Measurements from ENCODE around the gene RAB11A. TPM values are rescaled to one million over a fixed set of nuclear protein-coding genes. Genes with fewer than 3 reads are reported as not detected.
A peak's percentile ranks its signal among the peaks of the same experiment; 100 is the strongest.

The RAB11A gene
- total RNA-seq: 100 to 1,000 TPM in 2 of 4 donors, 10 to 100 TPM in 2; 89.5 to 152 (median 105) TPM
- polyA plus RNA-seq: 100 to 1,000 TPM; 115 to 152 (median 150) TPM
- long read RNA-seq, donor 1, full-length matches to known transcripts: 51 of 56 reads
- long read RNA-seq, donor 1, partial matches to known transcripts: 1 of 56 reads
- long read RNA-seq, donor 1, other reads (novel, unspliced or antisense): 4 of 56 reads
- long read RNA-seq, donor 2, full-length matches to known transcripts: 69 of 85 reads
- long read RNA-seq, donor 2, partial matches to known transcripts: 6 of 85 reads
- long read RNA-seq, donor 2, other reads (novel, unspliced or antisense): 10 of 85 reads

- Histone ChIP-seq H3K4me3 (peak within 1 kb of the TSS; percentile 98), H3K4me1 (peaks cover 10% of the 10 kb centered on the region), H3K36me3 (ENCODE audit: insufficient read depth in 1 of 2, low read depth in 1 of 2) (peaks cover 0 to 5% of the 10 kb centered on the region in 2 donors), H3K9me3 (no peaks in the 10 kb centered on the region), H3K27me3 (ENCODE audit: insufficient read depth in 3 of 3, low read length in 2 of 3) (no peaks in the 10 kb centered on the region), H3K27ac (peak within 1 kb of the TSS; percentile 95)
- TF ChIP-seq, protein P1, sequence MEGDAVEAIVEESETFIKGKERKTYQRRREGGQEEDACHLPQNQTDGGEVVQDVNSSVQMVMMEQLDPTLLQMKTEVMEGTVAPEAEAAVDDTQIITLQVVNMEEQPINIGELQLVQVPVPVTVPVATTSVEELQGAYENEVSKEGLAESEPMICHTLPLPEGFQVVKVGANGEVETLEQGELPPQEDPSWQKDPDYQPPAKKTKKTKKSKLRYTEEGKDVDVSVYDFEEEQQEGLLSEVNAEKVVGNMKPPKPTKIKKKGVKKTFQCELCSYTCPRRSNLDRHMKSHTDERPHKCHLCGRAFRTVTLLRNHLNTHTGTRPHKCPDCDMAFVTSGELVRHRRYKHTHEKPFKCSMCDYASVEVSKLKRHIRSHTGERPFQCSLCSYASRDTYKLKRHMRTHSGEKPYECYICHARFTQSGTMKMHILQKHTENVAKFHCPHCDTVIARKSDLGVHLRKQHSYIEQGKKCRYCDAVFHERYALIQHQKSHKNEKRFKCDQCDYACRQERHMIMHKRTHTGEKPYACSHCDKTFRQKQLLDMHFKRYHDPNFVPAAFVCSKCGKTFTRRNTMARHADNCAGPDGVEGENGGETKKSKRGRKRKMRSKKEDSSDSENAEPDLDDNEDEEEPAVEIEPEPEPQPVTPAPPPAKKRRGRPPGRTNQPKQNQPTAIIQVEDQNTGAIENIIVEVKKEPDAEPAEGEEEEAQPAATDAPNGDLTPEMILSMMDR (IDR thresholded peaks at IDR 0.05): peak; percentile 36
- WGBS, 3 donors: 0 to 1% (median 0%) methylated on average over 61 to 62 of the region's 62 CpGs
- DNase-seq (peak; percentile 96 to 99), ATAC-seq (peak; percentile 98 to 100 (median 99))
- intact Hi-C loops (cut with DNase I): loop anchor here (1.0 to 10.0 kb wide), 4 partner anchors 36 to 235 kb away; partner anchors contain the start of gene DENND4A (in 2 of the 2)
Observed at GRCh38 chr15:65869126-65869953, at the start of gene RAB11A. TSS of gene RAB11A (plus strand) at chr15:65869491. CDS start at chr15:65869586, 95 bp downstream.

- 89 to 91% (median 91%) methylated on average over 3 of the region's 3 CpGs for WGBS, 3 donors
- Histone ChIP-seq H3K4me3 (no peak overlapping the region), H3K27me3 (ENCODE audit: insufficient read depth in 3 of 3, low read length in 2 of 3) (no peaks in the 10 kb centered on the region), H3K36me3 (ENCODE audit: insufficient read depth in 1 of 2, low read depth in 1 of 2) (no peaks in the 10 kb centered on the region), H3K27ac (no peak overlapping the region), H3K9me3 (no peaks in the 10 kb centered on the region), H3K4me1 (peaks cover 4% of the 10 kb centered on the region)
- TF ChIP-seq, protein P1 (IDR thresholded peaks at IDR 0.05): no peak
- no peak for DNase-seq
- intact Hi-C loops (cut with DNase I): no loop called here
- no peak for ATAC-seq
Observed at GRCh38 chr15:65819563-65819960, 49.7 kb upstream of the RAB11A start.

DNA sequence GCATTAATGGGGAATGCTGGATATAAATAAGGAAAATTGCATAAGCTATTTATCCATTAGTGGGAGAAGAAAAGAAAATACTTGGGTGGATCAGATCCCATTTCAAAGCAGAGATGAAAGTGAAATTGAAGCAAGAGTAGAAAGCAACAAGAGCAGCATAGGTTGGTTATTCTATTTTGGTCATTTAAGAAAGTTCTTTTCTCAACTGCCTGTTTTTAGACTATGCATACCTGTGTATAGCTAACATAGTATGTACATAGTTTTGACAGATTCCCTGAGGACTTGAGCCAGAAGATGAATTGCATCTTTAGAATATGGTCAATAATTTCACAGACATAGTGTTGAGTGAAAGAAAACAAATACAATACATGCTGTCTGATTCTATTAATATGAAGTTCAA, 48.2 kb upstream of the RAB11A start:
- DNase-seq (no peak), ATAC-seq (no peak)
- TF ChIP-seq, protein P1 (IDR thresholded peaks at IDR 0.05): no peak
- H3K9me3 ChIP-seq: no peaks in the 10 kb centered on the region
- H3K27me3 ChIP-seq (ENCODE audit: insufficient read depth in 3 of 3, low read length in 2 of 3): no peaks in the 10 kb centered on the region
- no peak overlapping the region for H3K4me3 ChIP-seq
- H3K27ac ChIP-seq: no peak overlapping the region
- H3K36me3 ChIP-seq (ENCODE audit: insufficient read depth in 1 of 2, low read depth in 1 of 2): no peaks in the 10 kb centered on the region
- H3K4me1 ChIP-seq: peaks cover 4% of the 10 kb centered on the region
- intact Hi-C loops (cut with DNase I): loop anchor here in 1 of 2 donors (10.0 kb wide), 1 partner anchor 186 kb away; no protein-coding TSS in a partner anchor

GRCh38 chr15:65822316-65822715, 47.0 kb upstream of the RAB11A start:
- ATAC-seq: no peak
- TF ChIP-seq, protein P1 (IDR thresholded peaks at IDR 0.05): no peak
- WGBS, 3 donors: 74 to 82% (median 76%) methylated on average over 3 of the region's 3 CpGs
- no peak for DNase-seq
- Histone ChIP-seq H3K27ac (no peak overlapping the region), H3K4me1 (peaks cover 4% of the 10 kb centered on the region), H3K36me3 (ENCODE audit: insufficient read depth in 1 of 2, low read depth in 1 of 2) (no peaks in the 10 kb centered on the region), H3K9me3 (no peaks in the 10 kb centered on the region), H3K4me3 (no peak overlapping the region), H3K27me3 (ENCODE audit: insufficient read depth in 3 of 3, low read length in 2 of 3) (no peaks in the 10 kb centered on the region)
- intact Hi-C loops (cut with DNase I): loop anchor here in 1 of 2 donors (10.0 kb wide), 1 partner anchor 188 kb away; no protein-coding TSS in a partner anchor
